ENCODE measurements around the gene OSBPL5.

DNA sequence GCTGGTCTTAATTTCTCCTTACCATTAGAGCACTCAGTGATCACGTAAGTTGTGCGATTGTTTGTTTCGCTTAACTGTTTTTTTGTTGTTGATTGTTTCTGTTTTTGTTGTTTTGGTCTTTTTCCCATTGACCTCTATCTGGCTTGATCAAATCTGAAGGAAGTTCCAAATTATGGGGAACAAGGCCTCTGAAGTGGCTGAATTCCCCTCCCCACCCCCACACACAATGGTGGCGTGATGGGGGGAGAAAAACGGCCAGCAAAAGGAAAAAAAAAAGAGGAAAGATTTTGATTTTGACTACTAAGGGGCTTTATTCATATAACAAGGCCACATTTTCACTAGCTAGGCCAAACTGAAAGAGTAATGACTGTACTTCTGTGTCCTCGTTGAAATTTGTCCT, 53.6 kb downstream of the OSBPL5 start:
- TF ChIP-seq YY1 (IDR thresholded peaks at IDR 0.05; ENCODE audit: low read depth) (no peak), EP300 (IDR thresholded peaks at IDR 0.05; ENCODE audit: borderline replicate concordance) (no peak), CEBPB (IDR thresholded peaks at IDR 0.05) (no peak), TAF1 (IDR thresholded peaks at IDR 0.05; ENCODE audit: low read depth) (no peak), FOXM1 (IDR thresholded peaks at IDR 0.05; ENCODE audit: borderline replicate concordance, low read depth) (no peak), RAD21 (IDR thresholded peaks at IDR 0.05; ENCODE audit: low read depth) (no peak), CREB1 (IDR thresholded peaks at IDR 0.05; ENCODE audit: low read depth) (no peak), ZBTB7A (IDR thresholded peaks at IDR 0.05; ENCODE audit: low read depth) (no peak), NFIC (IDR thresholded peaks at IDR 0.05) (no peak)
- TF ChIP-seq, protein P1, sequence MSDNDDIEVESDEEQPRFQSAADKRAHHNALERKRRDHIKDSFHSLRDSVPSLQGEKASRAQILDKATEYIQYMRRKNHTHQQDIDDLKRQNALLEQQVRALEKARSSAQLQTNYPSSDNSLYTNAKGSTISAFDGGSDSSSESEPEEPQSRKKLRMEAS (IDR thresholded peaks at IDR 0.05): no peak
- TF ChIP-seq, protein P2, sequence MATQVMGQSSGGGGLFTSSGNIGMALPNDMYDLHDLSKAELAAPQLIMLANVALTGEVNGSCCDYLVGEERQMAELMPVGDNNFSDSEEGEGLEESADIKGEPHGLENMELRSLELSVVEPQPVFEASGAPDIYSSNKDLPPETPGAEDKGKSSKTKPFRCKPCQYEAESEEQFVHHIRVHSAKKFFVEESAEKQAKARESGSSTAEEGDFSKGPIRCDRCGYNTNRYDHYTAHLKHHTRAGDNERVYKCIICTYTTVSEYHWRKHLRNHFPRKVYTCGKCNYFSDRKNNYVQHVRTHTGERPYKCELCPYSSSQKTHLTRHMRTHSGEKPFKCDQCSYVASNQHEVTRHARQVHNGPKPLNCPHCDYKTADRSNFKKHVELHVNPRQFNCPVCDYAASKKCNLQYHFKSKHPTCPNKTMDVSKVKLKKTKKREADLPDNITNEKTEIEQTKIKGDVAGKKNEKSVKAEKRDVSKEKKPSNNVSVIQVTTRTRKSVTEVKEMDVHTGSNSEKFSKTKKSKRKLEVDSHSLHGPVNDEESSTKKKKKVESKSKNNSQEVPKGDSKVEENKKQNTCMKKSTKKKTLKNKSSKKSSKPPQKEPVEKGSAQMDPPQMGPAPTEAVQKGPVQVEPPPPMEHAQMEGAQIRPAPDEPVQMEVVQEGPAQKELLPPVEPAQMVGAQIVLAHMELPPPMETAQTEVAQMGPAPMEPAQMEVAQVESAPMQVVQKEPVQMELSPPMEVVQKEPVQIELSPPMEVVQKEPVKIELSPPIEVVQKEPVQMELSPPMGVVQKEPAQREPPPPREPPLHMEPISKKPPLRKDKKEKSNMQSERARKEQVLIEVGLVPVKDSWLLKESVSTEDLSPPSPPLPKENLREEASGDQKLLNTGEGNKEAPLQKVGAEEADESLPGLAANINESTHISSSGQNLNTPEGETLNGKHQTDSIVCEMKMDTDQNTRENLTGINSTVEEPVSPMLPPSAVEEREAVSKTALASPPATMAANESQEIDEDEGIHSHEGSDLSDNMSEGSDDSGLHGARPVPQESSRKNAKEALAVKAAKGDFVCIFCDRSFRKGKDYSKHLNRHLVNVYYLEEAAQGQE (IDR thresholded peaks at IDR 0.05; ENCODE audit: low read depth): no peak

Measured in Ishikawa (cell line).